GM20431 (cell line): ENCODE data around the gene PPP1R18.

ENCODE experiments used
- in situ Hi-C: fragments of 300-500 bp; cut with MseI, MboI; formaldehyde crosslinking; loops from one replicate; pipeline ENCODE4 v1.15.0; 2020; ENCODE audit warnings: low sequenced_read_pairs; ENCODE audit not compliant: unreplicated experiment

The PPP1R18 gene

GRCh38 chr6:30689985-30690384, 3.5 kb upstream of the PPP1R18 start:
- in situ Hi-C loops: no loop called here

- in situ Hi-C loops: no loop called here
These were observed 2.8 kb upstream of the PPP1R18 start for GRCh38 chr6:30689022-30689865.

- in situ Hi-C loops: no loop called here
These were observed 2.1 kb upstream of the PPP1R18 start for GRCh38 chr6:30688569-30688968.

GRCh38 chr6:30687659-30688431, 1.4 kb upstream of the PPP1R18 start:
- in situ Hi-C loops: no loop called here

- in situ Hi-C loops: no loop called here
These were observed 638 bp upstream of the PPP1R18 start for GRCh38 chr6:30686908-30687658.

GRCh38 chr6:30685157-30686008, 1.1 kb downstream of the PPP1R18 start:
- in situ Hi-C loops: no loop called here

GRCh38 chr6:30684386-30685156, 1.9 kb downstream of the PPP1R18 start:
- in situ Hi-C loops: no loop called here

GRCh38 chr6:30683980-30684338, 2.5 kb downstream of the PPP1R18 start:
- in situ Hi-C loops: no loop called here

GRCh38 chr6:30683183-30683979, 3.1 kb downstream of the PPP1R18 start:
- in situ Hi-C loops: no loop called here

- in situ Hi-C loops: no loop called here
These were observed 4.0 kb downstream of the PPP1R18 start for GRCh38 chr6:30682143-30683117.

GRCh38 chr6:30681766-30682142, 4.7 kb downstream of the PPP1R18 start:
- in situ Hi-C loops: no loop called here

GRCh38 chr6:30679765-30680535, 6.5 kb downstream of the PPP1R18 start:
- in situ Hi-C loops: loop anchor here (5.0 kb wide), 1 partner anchor 47 kb away; no protein-coding TSS in a partner anchor

- in situ Hi-C loops: loop anchor here (5.0 kb wide), 1 partner anchor 48 kb away; no protein-coding TSS in a partner anchor
These were observed 7.3 kb downstream of the PPP1R18 start for GRCh38 chr6:30678964-30679726.

- in situ Hi-C loops: loop anchor here (5.0 kb wide), 1 partner anchor 51 kb away; no protein-coding TSS in a partner anchor
These were observed 9.7 kb downstream of the PPP1R18 start for GRCh38 chr6:30676660-30677285.
